ENCODE data around the gene JOSD2. TPM values are rescaled to one million over a fixed set of nuclear protein-coding genes. Genes with fewer than 3 reads are reported as not detected.
"Not testable (repeated sequence)": the region's sequence is repeated elsewhere in the genome, so short reads cannot be mapped to it uniquely, and the experiment has no call there.

The JOSD2 gene
- polyA plus RNA-seq, 10 donors, result 14.5 to 30.5 (median 19.1) TPM

DNA sequence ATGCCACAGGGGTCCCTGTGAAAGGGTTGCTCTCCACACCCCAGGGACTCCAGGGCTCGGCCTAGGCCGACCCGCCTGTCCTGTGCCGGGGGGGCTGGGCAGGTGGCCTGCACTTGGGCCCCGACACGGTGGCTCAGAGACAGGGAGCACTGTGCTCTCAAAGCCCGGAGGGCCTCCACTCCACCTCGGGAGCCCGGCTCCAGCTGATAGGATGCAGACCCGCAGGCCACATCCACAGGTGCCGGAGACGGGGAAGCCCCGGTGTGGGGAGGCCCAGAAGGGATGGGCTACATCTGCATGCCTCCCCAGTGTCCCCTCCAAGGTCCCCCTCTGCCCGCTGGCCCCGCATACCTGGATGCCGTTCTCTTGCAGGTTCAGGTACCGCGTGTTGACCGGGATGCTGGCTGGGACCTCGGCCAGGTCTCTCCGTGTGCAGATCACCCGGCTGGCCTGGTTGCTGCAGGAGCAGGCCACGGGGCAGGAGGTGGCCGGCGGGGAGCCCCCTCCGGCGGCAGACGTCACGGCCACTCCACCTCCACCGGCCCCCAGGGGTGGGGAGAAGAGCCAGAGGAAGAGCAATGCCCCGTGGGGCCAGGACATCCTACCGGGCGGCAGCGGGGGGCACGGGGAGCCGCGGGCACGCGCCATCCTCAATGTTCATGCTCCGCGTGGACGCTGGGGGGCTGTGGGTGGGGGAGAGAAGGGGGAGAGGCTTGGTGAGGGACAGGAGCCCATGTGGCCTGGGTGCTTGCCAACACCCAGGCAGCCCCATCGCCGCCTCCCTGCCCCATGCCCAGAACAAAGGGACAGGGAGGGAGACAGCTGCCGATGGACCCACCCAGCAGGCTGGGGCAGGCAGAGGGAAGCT is 37.4 kb upstream of the JOSD2 start:
- DNase-seq, result no peak

DNA sequence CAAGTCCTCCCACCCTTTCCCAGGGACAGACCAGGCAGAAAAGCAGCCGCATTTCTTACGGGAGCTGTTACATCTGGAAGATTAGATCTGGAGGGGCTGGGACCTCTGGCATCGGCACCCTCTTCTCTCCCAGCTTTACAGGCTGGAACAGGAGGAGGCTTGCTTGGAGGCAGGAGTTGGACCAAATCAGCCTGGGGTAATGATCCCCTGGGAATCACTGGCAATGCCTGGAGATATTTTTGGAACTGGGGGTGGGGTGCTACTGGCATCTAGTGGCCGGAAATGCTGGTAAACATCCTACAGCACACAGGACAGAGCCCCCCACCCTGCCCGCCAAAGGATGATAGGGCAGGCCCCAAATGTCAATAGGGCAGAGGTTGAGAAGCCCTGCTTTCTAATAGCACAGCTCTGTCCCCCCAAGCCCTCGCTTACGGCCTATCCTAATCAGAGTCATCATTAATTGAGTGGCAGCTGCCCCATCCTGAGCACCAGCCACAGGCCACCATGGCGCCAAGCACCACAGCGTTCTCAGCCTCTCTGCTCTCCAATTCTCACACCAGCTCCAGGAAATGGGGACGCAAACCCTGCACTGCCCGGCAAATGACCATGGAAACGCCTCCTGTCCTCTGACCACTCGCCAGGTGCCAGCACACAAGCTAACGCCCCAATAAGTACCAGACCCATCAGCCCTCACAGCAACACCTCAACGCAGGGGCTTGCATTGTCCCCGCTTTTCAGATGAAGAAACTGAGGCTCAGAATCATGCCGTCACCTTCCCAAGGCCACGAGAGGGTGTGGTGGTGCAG is 36.6 kb upstream of the JOSD2 start:
- no peak for DNase-seq

DNA sequence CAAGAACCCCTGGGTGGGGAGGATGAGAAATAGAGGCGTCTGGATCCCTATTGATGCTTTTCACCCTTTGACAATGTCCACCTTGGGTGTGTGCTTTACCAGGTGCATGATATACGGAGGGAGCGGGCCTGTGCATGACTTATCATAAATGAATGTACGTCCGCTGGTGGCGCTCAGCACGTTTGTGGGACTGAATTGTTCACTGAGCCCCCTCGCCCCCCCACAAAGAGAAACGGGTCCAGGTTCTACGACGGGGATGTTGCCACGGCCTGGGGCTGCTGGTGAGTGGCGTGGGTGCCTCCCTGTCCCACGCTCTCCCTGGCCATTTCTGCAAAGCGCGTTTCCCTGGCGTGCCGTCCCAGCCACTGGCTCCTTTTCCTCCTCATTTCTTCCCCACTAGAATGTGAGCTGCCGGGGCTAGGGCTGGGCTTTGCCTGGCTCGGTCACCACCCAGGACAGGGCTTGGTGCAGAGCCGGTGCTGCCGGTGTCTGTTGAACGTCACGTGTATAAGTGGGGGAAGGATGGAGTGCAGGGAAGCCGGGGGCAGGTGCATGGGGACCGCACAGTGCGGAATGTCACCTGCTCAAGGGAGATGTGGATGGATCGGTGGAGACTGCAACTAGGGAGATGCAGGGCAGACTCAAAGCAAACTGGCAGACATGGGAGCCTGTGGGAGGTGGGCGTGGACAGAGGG is 35.7 kb upstream of the JOSD2 start:
- DNase-seq, result no peak

DNA sequence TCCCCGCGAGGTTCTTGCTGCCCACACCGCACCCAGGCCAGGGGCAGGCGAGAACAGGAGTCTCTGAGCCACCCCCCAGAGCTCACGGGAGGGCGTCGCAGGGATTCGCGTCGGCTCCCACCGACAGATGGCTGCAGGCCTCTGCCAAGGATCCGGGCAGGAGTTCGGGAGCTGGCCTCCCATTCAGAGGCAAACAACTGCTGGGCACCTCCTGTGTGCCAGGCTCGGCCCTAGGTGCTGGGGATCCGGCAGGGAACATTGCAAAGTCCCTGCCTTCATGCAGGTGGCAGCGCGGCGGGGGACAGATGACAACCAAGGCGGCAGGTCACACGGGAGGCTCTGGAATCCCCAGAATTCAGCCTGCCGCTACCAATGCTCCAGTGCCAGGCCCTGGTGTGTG is 32.0 kb upstream of the JOSD2 start:
- DNase-seq, result no peak

DNA sequence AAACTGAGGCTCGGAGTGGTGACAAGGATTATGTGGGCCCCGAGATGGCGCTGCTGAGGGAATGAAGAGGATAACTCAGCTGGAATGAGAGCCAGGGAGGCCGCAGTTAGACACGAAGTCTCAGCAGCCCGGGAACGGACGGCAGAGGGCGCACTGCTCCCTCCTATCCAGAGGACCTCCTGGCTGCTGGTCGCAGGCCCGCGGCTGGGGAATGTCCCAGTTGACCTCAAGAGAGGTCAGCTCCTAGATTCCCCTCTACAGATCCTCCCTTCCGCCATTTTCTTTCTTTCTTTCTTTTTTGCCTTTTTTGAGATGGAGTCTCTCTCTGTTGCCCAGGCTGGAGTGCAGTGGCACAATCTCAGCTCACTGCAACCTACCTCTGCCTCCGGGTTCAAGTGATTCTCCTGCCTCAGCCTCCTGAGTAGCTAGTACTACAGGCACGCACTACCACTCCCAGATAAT is 26.8 kb upstream of the JOSD2 start:
- DNase-seq, result peak; percentile 52 to 82 (median 75)

DNA sequence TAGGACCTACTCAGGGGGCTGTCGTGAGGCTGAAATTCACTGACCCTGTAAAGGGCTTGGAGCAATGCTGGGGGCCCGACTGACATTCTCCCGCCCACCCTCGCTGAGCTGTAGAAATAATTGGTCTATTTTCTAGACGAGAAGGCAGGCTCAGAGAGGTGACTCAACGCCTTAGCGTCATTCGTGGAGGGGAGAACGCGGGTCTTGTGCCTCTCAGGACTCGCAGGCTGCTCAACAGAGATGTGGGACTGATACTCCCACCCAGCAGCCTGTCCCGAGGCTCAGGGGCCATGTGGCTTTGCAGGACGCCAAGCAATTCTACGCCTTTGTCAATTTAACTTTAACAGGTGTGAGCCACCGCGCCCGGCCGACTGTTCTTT is 26.3 kb upstream of the JOSD2 start:
- DNase-seq, result no peak

DNA sequence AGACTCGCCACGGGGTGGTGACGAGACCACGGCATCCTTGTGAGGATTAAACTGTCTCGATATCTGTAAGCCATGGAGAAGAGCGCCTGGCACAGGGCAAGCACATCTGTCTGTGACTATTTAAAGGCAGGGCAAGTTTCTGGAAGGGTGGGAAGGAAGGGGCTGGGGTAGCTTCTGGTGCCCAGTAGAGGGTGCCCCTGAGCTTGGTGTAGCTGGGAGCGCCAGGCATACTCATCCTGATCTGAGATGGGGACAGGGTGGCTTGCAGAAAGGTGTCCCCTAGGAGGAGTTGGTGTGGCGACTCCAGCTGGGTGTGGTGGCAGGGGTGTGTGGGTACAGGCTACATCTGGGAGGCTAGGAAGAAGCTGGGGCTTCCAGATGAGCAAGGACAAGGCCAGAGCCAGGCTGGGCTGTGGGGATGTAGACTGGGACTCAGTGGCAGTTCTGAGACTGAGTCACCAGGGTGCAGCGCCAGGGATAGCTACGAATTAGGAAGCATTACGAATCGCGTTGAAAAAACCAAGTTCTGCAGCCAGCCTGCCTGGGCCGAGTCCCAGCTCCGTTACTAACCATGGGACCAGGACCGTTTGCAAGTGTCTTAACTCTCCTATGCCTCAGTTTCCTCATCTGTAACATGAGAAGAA is 25.8 kb upstream of the JOSD2 start:
- no peak for DNase-seq

DNA sequence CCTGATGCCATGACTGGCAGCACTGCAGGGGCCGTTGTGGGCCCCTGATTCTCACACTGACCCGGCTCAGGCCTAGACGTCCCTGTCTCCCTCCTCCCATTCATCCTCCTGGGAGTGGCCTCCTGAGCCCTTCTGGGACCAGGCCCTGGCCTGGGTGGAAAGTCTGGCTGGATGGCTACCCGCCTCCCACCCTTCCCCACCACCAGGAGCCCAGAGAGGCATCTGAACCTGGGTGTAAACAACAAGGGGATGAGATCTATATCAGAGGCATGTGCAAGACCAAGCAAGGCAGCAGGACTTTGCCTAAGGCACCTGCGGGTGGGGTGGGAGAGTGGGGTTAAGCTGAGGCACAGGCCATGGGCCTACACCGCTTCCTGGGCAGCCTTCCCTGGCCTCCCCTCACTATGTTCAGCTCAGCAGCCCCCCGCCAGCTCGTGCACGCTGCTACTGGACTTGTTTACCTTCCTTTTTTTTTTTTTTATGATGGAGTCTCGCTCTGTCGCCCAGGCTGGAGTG is 24.7 kb upstream of the JOSD2 start:
- no peak for DNase-seq

DNA sequence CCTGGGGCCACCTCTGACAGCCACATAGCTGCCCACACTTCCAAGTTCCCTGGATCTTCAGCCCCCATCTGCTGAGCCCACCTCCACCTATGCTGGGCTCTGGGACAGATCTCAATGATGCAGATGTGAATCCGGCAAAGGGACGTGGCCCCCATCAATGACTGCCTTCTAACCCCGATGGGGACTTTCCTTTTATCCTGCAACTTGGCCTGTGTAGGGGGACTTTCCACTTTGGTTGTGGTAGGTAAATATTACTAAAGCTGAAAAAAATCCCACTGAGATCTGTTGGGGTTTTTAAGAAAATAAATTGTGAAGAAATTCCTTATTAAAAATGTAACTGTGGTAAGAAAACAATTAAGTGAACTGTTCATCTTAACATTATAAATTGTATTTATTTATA is 23.5 kb upstream of the JOSD2 start:
- no peak for DNase-seq

DNA sequence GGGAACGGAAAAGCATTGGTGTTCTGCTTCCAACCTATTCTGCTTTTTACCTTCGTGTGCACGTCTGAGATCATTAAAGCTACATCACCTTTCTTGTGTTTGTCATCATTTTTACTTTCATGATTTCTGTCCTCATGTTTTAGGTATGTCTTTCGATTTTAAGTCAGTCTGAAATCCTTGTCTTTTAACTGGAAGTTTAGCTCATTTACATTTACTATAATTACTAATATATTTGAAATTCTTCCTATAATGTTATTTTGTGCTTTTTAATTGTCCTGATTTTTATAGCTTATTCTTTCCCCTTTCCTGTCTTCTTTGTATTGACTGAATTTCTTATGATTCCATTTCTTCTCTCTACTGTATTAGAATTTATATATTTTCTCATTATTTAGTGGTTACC is 22.0 kb upstream of the JOSD2 start:
- no peak for DNase-seq

DNA sequence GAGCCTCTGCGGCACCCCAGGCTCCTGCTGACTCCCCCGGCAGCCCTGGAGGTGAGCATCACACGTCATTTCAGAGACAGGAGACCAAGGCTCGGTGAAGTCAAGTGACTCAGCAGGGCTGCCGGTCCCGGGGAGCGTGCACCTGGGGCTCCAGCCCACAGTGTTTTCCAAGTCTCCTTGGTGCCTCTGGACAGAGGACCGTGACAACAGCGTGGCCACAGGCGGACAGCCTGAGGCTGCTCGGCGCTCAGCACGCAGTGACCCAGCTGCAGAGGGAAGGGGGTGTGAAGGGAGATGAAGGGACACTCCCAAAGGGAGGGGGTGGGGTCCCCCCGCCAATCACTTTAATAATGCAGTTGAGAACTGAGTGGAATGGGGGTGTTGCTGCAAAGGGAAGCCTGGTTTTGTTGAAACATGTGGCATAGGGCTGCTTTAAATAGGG is 20.2 kb upstream of the JOSD2 start:
- no peak for DNase-seq

DNA sequence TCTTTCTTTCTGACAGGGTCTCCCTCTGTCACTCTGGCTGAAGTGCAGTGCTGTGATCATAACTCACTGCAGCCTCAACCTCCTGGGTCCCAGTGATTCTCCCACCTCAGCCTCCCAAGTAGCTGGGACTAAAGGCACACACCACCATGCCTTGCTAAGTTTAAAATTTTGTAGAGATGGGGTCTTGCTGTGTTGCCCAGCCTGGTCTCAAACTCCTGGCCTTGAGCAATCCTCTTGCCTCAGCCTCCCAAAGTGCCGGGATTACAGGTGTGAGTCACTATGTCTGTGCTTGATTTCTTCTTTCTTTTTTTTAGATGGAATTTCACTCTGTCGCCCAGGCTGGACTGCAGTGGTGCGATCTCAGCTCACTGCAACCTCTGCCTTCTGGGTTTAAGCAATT is 17.1 kb upstream of the JOSD2 start:
- not testable (repeated sequence) for DNase-seq

DNA sequence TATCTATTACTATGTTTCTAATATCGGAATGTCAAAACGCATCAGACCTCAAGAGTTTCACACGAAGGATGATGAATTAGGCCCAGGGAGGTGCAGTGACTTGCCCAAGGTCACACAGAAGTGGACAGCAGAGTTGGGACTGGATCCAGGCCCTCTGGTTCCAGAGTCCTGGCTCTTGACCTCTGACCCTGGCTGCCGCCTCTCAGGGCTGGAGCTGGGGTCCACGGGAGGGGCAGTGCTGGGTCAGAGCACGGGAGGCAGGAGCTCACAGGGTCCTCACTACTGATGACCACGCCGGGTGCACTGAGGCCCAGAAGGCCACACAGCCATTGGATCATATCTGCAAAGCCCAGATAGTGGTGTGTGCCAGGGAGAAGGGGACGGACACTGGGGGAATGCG is 11.9 kb upstream of the JOSD2 start:
- no peak for DNase-seq

DNA sequence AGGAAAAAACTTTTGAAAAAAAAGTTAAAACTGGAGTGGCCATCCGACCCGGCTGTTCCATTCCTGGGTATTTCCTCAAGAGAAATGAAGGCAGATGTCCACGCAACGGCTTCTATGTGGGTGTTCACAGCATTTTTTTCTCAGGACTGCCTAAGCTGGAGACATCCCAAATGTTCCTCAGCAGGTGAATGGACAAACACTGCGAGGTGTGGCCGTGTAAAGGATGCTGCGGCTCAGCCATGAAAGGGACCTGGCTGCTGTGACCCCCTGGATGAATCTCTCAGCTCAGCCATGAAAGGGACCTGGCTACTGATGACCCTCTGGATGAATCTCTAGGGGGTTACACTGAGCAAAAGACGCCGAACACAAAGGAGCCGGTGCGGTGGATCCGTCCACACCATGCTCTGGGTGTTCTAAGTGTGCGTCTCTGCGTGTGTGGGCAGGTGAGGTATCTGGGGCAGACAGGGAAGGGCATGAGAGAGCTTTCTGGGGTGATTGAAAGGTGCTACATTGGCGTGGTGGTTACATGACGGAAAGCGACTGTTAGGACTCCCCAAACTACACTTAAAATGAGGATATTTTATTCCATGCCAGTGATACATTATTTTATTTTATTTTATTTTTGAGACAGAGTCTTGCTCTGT is 10.0 kb upstream of the JOSD2 start:
- no peak for DNase-seq

DNA sequence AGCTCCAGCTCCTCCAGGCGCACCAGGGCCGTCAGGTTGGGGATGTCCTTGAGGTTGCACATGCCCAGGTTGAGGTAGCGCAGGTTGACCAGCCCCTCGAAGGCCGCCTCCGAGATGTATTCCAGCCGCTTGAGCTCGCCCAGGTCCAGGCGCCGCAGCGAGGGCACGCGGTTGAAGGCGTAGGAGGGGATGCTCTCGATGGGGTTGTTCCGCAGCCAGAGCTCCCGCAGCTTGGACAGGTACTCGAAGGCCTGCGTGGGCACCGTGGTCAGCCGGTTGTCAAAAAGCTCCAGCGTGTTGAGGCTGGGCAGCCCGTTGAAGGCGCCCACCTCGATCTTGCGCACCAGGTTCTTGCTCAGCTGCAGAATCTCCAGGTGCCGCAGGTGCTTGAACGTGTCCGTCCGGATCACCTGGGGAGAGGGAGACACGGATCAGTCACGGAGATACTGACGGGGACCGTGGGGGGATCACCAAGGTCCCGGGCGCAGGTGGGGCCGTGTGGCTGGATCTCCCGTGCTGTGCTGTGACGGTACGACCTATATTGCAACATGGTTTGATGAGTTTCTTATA is 8.1 kb upstream of the JOSD2 start:
- DNase-seq, result no peak

DNA sequence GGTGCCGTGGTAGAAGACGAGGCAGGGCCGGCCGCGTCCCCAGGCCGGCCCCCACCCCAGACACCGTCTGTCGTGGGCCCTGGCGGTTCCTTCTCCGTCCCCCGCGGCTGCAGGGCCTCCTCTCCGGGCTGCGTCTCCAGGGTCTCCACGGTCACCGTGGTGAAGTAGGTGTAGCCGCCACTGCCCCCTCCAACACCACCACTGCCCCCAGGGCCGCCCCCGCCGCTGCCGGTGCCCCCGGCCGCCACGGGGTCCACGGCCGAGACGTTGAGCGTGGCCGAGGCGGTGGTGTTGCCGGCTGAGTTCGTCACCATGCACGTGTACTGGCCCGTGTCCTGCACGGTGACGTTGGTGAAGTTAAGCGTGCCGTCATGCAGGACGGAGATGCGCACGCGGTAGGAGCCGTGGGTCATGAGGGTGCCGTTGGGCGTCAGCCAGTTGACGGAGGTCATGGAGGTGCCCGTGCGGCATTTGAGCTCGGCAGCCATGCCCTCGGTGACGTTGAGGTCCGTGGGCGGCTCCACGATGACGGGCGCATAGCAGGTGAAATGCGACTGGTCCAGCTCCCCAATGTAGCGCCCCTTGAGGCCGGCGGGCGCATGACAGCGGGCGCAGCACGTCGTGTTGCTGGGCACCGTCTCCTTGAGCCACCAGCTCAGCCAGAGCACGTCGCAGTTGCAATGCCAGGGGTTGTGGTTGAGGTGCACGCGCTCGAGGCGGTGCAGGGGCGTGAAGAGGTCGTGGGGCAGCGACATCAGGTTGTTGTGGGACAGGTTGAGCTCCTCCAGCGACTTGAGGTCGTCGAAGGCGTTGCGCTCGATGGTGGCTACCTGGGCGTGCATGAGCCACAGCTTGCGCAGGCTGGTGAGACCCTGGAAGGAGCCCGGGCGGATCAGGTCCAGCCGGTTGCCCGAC is 7.4 kb upstream of the JOSD2 start:
- DNase-seq, result no peak

DNA sequence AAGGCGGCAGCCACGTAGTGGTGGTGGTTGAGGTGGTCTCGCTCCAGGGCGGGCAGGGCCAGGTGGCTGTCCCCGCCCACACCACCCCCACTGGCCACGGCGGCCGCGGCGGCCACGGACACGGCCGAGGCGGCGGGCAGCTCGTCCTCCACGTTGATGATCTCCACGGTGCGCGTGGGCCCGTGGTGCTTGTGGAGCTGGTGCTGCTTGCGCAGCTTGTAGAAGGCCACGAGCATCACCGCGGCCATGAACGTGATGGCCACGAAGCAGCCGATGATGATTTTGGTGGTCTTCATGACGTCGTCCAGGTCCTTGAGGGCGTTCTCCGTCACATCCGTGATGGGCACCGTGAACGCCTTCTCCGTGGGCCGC is 6.7 kb upstream of the JOSD2 start:
- DNase-seq, result no peak

DNA sequence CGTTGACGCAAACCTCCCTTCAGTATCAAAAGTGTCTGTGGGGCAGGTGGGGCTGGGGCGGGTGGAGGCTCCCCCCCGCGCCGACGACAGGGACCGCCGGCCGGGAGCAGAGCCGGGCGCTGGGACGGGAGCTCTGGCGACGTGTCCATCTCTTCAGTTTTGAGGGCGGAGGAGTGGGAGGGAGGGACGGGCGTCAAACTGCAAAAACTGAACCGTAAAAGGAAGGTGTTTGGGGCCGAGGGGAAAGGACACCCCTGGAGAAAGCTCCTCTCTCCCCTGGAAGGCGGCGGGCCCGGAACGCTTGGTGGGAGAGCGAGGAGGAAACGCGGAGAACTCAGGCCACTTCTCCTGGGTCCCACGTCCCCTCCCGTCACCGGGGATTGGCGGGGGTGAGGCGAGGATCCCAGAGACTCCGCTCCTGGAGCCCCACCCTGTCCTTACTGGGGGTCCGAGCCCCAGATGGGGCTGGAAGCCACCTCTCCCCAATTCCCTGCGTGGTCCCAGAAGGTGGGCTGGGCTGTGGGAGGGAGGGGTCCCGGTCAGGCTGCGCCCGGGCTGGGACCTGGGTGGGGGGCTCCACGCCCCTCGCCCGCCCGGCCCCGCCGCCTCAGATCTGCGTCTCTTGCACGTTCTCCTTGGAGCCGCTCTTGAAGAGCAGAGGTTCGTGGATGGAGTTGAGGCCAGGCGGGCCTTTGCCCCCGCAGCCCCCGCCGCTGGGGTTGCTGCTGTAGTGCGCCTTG is 6.1 kb upstream of the JOSD2 start:
- DNase-seq, result no peak

DNA sequence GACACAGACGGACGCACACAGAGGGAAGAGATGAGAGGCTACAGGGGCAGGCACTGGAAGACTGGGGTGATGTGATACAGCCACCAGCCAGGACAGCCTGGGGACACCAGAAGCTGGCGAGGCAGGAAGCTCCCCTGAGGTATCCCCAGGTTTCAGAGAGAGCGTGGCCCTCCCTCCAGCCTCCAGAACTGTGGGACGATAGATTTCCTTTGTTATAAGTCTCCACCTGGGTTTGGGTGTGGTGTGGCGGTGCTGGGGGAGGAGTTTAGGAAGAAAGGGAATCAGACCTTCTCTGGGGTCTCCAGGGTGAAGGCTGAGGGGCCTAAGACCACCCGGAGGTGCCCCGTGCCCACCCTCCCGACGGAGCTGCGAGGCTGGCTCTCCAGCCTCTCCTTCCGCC is 5.5 kb upstream of the JOSD2 start:
- DNase-seq, result no peak
